Measurements from ENCODE around the gene TMCC2. TPM values are rescaled to one million over a fixed set of nuclear protein-coding genes. Genes with fewer than 3 reads are reported as not detected.
A peak's percentile ranks its signal among the peaks of the same experiment; 100 is the strongest.

The TMCC2 gene
- total RNA-seq, 2 donors from 2014 or later, result 1.5 to 10.6 TPM

DNA sequence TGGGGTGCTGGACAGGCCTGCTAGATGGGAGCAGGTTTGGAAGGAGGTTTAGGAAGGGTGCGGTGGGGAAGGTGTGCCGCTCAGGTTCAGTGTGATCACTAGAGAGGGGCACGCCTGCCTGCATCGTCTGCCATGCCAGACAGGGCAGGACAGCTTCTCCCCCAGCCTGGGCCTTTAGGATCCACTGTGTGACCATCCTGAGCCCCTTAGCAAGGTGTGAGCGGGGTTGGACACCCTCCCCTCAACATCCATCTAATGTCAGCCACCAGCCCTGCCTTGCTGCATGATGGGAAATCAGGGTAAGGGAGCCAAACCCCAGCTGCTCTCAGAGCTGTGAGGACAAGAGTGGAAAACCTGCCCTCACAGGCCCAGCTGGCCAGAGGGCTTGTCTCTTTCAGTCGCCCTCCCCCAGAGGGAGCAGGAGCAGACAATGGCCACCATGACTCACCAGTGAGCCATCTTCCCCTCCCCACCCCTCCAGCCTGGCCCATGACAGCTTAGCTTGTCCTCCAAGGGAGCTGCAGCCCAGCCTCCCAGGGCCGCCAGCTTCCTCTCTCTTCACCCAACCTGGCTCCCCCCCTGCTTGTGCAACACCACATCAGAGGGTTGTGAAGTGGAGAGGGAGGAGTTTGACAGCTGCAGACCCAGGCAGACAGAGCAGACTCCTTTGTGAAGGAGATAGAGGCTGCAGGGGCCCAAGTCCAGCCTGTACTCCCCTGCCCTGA lies 56.8 kb downstream of the TMCC2 start:
- 52% methylated on average over 7 of the region's 7 CpGs for WGBS
- H3K27me3 ChIP-seq (replicated peaks; ENCODE audit: insufficient read depth), result no peaks in the 10 kb centered on the region
- TF ChIP-seq POLR2A (IDR thresholded peaks at IDR 0.05), result no peak
- TF ChIP-seq POLR2AphosphoS5 (IDR thresholded peaks at IDR 0.05), result peak; percentile 83
- TF ChIP-seq, protein P1, sequence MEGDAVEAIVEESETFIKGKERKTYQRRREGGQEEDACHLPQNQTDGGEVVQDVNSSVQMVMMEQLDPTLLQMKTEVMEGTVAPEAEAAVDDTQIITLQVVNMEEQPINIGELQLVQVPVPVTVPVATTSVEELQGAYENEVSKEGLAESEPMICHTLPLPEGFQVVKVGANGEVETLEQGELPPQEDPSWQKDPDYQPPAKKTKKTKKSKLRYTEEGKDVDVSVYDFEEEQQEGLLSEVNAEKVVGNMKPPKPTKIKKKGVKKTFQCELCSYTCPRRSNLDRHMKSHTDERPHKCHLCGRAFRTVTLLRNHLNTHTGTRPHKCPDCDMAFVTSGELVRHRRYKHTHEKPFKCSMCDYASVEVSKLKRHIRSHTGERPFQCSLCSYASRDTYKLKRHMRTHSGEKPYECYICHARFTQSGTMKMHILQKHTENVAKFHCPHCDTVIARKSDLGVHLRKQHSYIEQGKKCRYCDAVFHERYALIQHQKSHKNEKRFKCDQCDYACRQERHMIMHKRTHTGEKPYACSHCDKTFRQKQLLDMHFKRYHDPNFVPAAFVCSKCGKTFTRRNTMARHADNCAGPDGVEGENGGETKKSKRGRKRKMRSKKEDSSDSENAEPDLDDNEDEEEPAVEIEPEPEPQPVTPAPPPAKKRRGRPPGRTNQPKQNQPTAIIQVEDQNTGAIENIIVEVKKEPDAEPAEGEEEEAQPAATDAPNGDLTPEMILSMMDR (IDR thresholded peaks at IDR 0.05), result peak in 1 of 4 experiments; percentile 20
- intact Hi-C loops (cut with DNase I), result no loop called here
- no peaks in the 10 kb centered on the region for H3K36me3 ChIP-seq
- peak; percentile 84 for DNase-seq (ENCODE audit: low spot score)
- peak overlapping the region in 1 of 2 donors; percentile 33 for H3K27ac ChIP-seq
- no peak overlapping the region for H3K4me3 ChIP-seq
- H3K9me3 ChIP-seq, result no peaks in the 10 kb centered on the region
- H3K4me1 ChIP-seq (replicated peaks), result no peaks in the 10 kb centered on the region

DNA sequence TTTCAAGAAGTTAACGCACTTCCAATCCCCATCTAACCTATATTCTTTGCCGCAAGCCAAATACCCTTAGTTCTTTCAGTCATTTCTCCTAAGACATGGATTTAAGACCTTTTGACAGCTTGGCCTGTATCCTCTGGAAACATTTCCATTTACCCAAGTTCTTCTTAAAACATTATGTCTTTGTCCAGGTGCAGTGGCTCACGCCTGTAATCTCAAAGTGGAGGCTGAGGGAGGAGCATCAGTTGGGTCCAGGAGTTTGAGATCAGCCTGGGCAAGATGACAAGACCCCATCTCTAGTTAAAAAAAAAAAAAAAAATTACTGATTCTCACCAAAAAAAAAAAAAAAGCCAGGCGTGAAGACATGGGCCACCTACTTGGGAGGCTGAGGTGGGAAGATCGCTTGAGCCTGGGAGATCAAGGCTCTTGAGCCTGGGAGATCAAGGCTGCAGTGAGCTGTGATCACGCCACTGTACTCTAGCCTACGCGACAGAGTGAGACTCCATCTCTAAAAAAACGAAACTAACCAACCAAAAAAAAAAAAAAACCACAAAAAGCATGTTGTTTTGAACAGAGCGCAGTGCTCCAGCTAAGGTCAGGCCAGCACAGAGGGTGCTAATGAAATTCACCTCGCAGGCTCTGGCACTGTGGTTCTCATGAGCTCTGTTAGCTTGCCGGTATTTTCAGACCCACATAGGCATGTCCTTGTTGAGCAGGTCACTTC lies 57.8 kb downstream of the TMCC2 start:
- H3K27ac ChIP-seq, result peak overlapping the region; percentile 14 to 47
- H3K27me3 ChIP-seq (replicated peaks; ENCODE audit: insufficient read depth), result no peaks in the 10 kb centered on the region
- intact Hi-C loops (cut with DNase I), result no loop called here
- H3K36me3 ChIP-seq, result no peaks in the 10 kb centered on the region
- no peak overlapping the region for H3K4me3 ChIP-seq
- TF ChIP-seq POLR2A (IDR thresholded peaks at IDR 0.05) (no peak), POLR2AphosphoS5 (IDR thresholded peaks at IDR 0.05) (no peak)
- TF ChIP-seq, protein P1 (IDR thresholded peaks at IDR 0.05), result no peak
- no peak for DNase-seq (ENCODE audit: low spot score)
- no peaks in the 10 kb centered on the region for H3K4me1 ChIP-seq (replicated peaks)
- WGBS, result 53% methylated on average over 12 of the region's 12 CpGs
- no peaks in the 10 kb centered on the region for H3K9me3 ChIP-seq

DNA sequence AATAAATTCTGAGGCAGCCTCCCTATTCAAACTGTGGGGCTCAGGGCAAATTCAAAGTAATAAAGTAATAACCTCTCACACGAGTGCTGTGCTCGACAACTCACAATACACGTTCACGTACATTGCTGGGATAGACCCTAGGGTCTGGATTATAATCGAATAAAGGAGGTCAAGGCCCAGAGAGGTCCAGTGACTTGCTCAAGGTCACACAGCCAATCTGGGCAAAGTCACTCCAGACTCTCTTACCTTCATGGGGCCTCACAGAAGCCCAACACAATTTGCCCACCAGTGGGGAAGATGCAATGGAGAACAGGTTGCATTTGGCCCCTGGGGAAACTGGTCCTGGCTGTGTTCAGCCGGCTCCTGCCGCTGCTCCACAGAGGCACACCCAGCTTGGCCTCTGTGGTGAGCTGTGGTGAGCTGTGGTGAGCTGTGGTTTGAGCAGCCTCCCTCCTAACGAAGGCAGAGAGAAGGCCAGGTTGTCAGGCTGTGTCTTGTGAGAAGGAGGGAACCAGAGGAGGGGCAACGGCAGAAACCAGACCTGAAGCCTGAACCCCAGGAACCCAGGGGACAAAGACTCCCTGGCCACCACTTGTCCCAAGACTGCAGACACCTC lies 58.7 kb downstream of the TMCC2 start:
- intact Hi-C loops (cut with DNase I), result no loop called here
- Histone ChIP-seq H3K9me3 (no peaks in the 10 kb centered on the region), H3K27me3 (replicated peaks; ENCODE audit: insufficient read depth) (no peaks in the 10 kb centered on the region), H3K27ac (peak overlapping the region; percentile 14 to 47), H3K4me1 (replicated peaks) (no peaks in the 10 kb centered on the region), H3K36me3 (no peaks in the 10 kb centered on the region), H3K4me3 (no peak overlapping the region)
- TF ChIP-seq POLR2AphosphoS5 (IDR thresholded peaks at IDR 0.05) (no peak), POLR2A (IDR thresholded peaks at IDR 0.05) (no peak)
- TF ChIP-seq, protein P1 (IDR thresholded peaks at IDR 0.05), result no peak
- no peak for DNase-seq (ENCODE audit: low spot score)
- 85% methylated on average over 9 of the region's 9 CpGs for whole genome bisulfite sequencing

DNA sequence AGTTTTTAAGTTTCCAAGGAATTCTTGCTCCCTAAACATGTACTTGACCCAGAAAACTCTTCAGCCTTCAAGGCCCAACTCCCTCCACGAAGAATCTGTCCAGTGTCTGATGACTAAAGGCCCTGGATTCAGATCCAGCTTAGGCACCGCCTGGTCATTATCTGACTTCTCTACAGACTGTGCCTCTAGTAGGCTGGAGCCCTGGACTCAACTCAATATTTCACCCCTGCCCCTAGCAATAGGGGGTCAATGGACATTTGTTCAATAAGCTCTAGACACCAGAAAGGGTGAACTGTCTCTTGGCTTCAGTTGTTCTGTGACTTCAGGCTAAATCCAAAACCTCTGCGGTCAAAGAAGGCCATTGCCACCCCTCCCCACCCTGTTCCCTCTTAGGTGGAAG lies 59.3 kb downstream of the TMCC2 start:
- H3K4me1 ChIP-seq (replicated peaks), result no peaks in the 10 kb centered on the region
- TF ChIP-seq POLR2A (IDR thresholded peaks at IDR 0.05) (no peak), POLR2AphosphoS5 (IDR thresholded peaks at IDR 0.05) (no peak)
- TF ChIP-seq, protein P1 (IDR thresholded peaks at IDR 0.05), result no peak
- H3K36me3 ChIP-seq, result no peaks in the 10 kb centered on the region
- 96% methylated on average over 3 of the region's 3 CpGs for WGBS
- no peak for DNase-seq (ENCODE audit: low spot score)
- no peaks in the 10 kb centered on the region for H3K9me3 ChIP-seq
- intact Hi-C loops (cut with DNase I), result no loop called here
- no peak overlapping the region for H3K27ac ChIP-seq
- H3K27me3 ChIP-seq (replicated peaks; ENCODE audit: insufficient read depth), result no peaks in the 10 kb centered on the region
- no peak overlapping the region for H3K4me3 ChIP-seq

Measured in prostate gland (tissue), 2 donors.